Stimulated activated CD4-positive, alpha-beta T cell treated with anti-CD3 and anti-CD28 coated beads, TNF-alpha, amount 100 ng/mL, for 48 hours (primary cell): ENCODE results near the gene FOLR2.
"Not testable (repeated sequence)": the region's sequence is repeated elsewhere in the genome, so short reads cannot be mapped to it uniquely, and the experiment has no call there.

Source experiments
- DNase-seq, 3 donors: peaks; one replicate each; pipeline ENCODE4 v3.0.0-alpha.2; 2020; ENCODE audit warnings: low read depth in 3 of 3

The FOLR2 gene

GRCh38 chr11:72206794-72207193 is 9.8 kb upstream of the FOLR2 start:
- DNase-seq: not testable (repeated sequence)

GRCh38 chr11:72208281-72208680 is 8.3 kb upstream of the FOLR2 start:
- no peak for DNase-seq

GRCh38 chr11:72209101-72209500 is 7.5 kb upstream of the FOLR2 start:
- DNase-seq: no peak

- no peak for DNase-seq
Measured at GRCh38 chr11:72217841-72218240, 1.2 kb downstream of the FOLR2 start.

- DNase-seq: no peak
Measured at GRCh38 chr11:72218251-72218745, 1.7 kb downstream of the FOLR2 start.

GRCh38 chr11:72220696-72221363 is 4.2 kb downstream of the FOLR2 start:
- no peak for DNase-seq

GRCh38 chr11:72221386-72222075 is 4.9 kb downstream of the FOLR2 start:
- no peak for DNase-seq

GRCh38 chr11:72222106-72222891 is 5.7 kb downstream of the FOLR2 start:
- DNase-seq: no peak

GRCh38 chr11:72222907-72223614 is 6.5 kb downstream of the FOLR2 start:
- DNase-seq: peak; percentile 86 to 93 (median 87)

GRCh38 chr11:72223615-72224563 is 7.3 kb downstream of the FOLR2 start:
- peak in 1 of 3 donors; percentile 48 for DNase-seq

GRCh38 chr11:72224564-72225410 is 8.2 kb downstream of the FOLR2 start, which contains the start of gene INPPL1:
Gene INPPL1, plus strand, starts transcription at chr11:72224767. Its CDS starts 218 bp downstream, at chr11:72224985.
- DNase-seq: peak in 1 of 3 donors; percentile 33

GRCh38 chr11:72225411-72225951 is 8.9 kb downstream of the FOLR2 start:
- no peak for DNase-seq

- no peak for DNase-seq
Measured at GRCh38 chr11:72226701-72227100, 10.1 kb downstream of the FOLR2 start.

GRCh38 chr11:72227316-72228228 is 11.0 kb downstream of the FOLR2 start:
- DNase-seq: no peak

GRCh38 chr11:72228229-72228843 is 11.7 kb downstream of the FOLR2 start:
- no peak for DNase-seq

GRCh38 chr11:72228844-72229231 is 12.2 kb downstream of the FOLR2 start:
- DNase-seq: no peak

- no peak for DNase-seq
Measured at GRCh38 chr11:72229336-72229924, 12.8 kb downstream of the FOLR2 start.
